Esophagus squamous epithelium (tissue), 5 donors: ENCODE measurements around the gene MXRA8. TPM values are rescaled to one million over a fixed set of nuclear protein-coding genes. Genes with fewer than 3 reads are reported as not detected.

Source experiments
- DNase-seq: peaks from one replicate; lab custom pipeline; 2025; lab: John Stamatoyannopoulos, UW
- H3K27ac ChIP-seq, 4 donors: fragments of 200-600 bp; sonication (generic); one replicate each; pipeline ENCODE4 v1.5.1; 2016 to 2019; ENCODE audit warnings: mild to moderate bottlenecking in 1 of 4
- H3K27me3 ChIP-seq, 4 donors: fragments of 200-600 bp; sonication (generic); 1 replicate in 3 of 4; 2 replicates in 1 of 4; pipeline versions ENCODE4 v1.5.1 to v1.6.0; 2017 to 2021; ENCODE audit warnings: antibody characterized with exemption in 1 of 4
- H3K36me3 ChIP-seq, 3 donors: fragments of 200-600 bp; sonication (generic); one replicate each; pipeline ENCODE4 v1.5.1; 2016 to 2019
- H3K4me1 ChIP-seq, 3 donors: fragments of 200-600 bp; sonication (generic); one replicate each; pipeline ENCODE4 v1.5.1; 2017 to 2019
- H3K4me3 ChIP-seq, 4 donors: fragments of 200-600 bp; sonication (generic); 1 replicate in 3 of 4; 2 replicates in 1 of 4; pipeline ENCODE4 v1.5.1; 2016 to 2019; ENCODE audit warnings: mild to moderate bottlenecking in 2 of 4, moderate library complexity in 1 of 4
- H3K9me3 ChIP-seq, 3 donors: fragments of 200-600 bp; sonication (generic); one replicate each; pipeline ENCODE4 v1.5.1; 2016 to 2019
- CTCF ChIP-seq, 6 experiments: fragments of 450-650 bp in 4 of 6; fragments of 200-600 bp in 2 of 6; sonication (generic) in 2 of 6; IDR thresholded peaks; one replicate each; pipeline ENCODE4 v1.5.1; 2016 to 2019; ENCODE audit warnings: antibody characterized with exemption in 6 of 6, mild to moderate bottlenecking in 4 of 6, moderate library complexity in 4 of 6
- POLR2A ChIP-seq, 4 donors: fragments of 450-650 bp; IDR thresholded peaks; one replicate each; pipeline ENCODE4 v1.6.1; 2017; ENCODE audit warnings: antibody characterized with exemption in 4 of 4, mild to moderate bottlenecking in 4 of 4, moderate library complexity in 3 of 4
- WGBS, 2 donors: methylation state at CpG; one replicate each; pipeline ENCODE4 v1.1.5; 2018; 5-methylcytosine and 5-hydroxymethylcytosine counted together
- intact Hi-C: fragments of 100-400 bp; cut with DNase I; formaldehyde crosslinking; loops from one replicate; pipeline ENCODE4 v1.15.0; 2022
- total RNA-seq, 4 donors: library from RNA; depleted of rRNA; stranded (reverse); fragments of >200 nt; gene quantifications; one replicate each; pipeline ENCODE4 v1.1.0, GENCODE V29; 2016
- donor health status: DM: yes; HTN: yes; CAD: no.

Gene MXRA8
- total RNA-seq, 4 donors from 2014 or later, result 0.45 to 33.8 (median 12.8) TPM

- intact Hi-C loops, result no loop called here
- H3K4me3 ChIP-seq, result no peak overlapping the region
- H3K27me3 ChIP-seq, result peaks cover 0 to 52% (median 0%) of the 10 kb centered on the region in 4 donors
- no peak for DNase-seq
- no peaks in the 10 kb centered on the region for H3K9me3 ChIP-seq
- H3K36me3 ChIP-seq, result no peaks in the 10 kb centered on the region
- TF ChIP-seq POLR2A (IDR thresholded peaks at IDR 0.05) (no peak), CTCF (IDR thresholded peaks at IDR 0.05) (no peak)
- peak overlapping the region in 3 of 4 donors; percentile 45 to 81 (median 76) for H3K27ac ChIP-seq
- peaks cover 17 to 60% (median 33%) of the 10 kb centered on the region in 3 donors for H3K4me1 ChIP-seq
- 39 to 70% methylated on average over 3 to 19 of the region's 35 CpGs for WGBS, 2 donors
Observed at GRCh38 chr1:1361233-1361981, 3.1 kb upstream of the MXRA8 start.

DNA sequence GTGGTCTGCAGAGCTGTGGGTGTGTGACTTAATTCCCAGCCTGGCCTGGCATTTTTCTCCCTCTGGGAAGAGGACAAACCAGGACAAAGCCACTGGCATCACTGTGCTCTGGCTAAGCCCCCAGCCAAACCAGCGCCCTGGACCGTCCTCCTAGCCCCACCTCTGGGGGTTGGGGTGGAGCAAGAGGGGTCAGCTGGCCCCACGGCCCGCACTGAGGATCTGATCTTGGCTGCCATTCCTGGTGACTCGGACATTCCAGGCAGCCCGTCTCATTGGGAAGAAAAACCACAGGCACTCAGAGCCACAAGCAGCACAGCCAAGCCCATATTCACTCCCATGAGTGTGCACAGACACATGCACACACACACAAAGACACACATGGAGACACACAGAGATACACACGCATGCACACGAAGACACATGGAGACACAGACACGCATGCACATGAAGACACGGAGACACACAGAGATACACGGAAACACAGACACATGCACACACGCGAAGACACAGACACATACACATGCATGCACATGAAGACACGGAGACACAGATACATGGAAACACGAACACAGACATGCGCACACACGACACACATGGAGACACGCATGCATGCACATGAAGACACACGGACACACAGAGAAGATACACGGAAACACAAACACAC, 2.3 kb upstream of the MXRA8 start:
- TF ChIP-seq POLR2A (IDR thresholded peaks at IDR 0.05), result no peak
- Histone ChIP-seq H3K36me3 (no peaks in the 10 kb centered on the region), H3K4me1 (peaks cover 23 to 67% (median 37%) of the 10 kb centered on the region in 3 donors), H3K4me3 (no peak overlapping the region), H3K27ac (peak overlapping the region; percentile 65 to 92 (median 85)), H3K27me3 (peaks cover 0 to 60% (median under 1%) of the 10 kb centered on the region in 4 donors), H3K9me3 (no peaks in the 10 kb centered on the region)
- intact Hi-C loops, result no loop called here
- WGBS, 2 donors, result 77 to 80% methylated on average over 14 of the region's 20 CpGs
- DNase-seq, result no peak

- TF ChIP-seq CTCF (IDR thresholded peaks at IDR 0.05) (no peak), POLR2A (IDR thresholded peaks at IDR 0.05) (no peak)
- Histone ChIP-seq H3K4me1 (peaks cover 31 to 75% (median 37%) of the 10 kb centered on the region in 3 donors), H3K36me3 (no peaks in the 10 kb centered on the region), H3K9me3 (no peaks in the 10 kb centered on the region), H3K27me3 (peaks cover 0 to 68% (median 4%) of the 10 kb centered on the region in 4 donors), H3K4me3 (peak overlapping the region in 1 of 4 donors; percentile 12), H3K27ac (peak overlapping the region; percentile 65 to 92 (median 85))
- no peak for DNase-seq
- intact Hi-C loops, result no loop called here
- WGBS, 2 donors, result 30 to 43% methylated on average over 6 to 7 of the region's 28 CpGs
Observed at GRCh38 chr1:1359664-1360468, 1.5 kb upstream of the MXRA8 start.

- Histone ChIP-seq H3K36me3 (peaks cover 0 to 3% (median 0%) of the 10 kb centered on the region in 3 donors), H3K27me3 (peaks cover 0 to 73% (median 6%) of the 10 kb centered on the region in 4 donors), H3K4me1 (peaks cover 35 to 81% (median 37%) of the 10 kb centered on the region in 3 donors), H3K4me3 (peak overlapping the region in 1 of 4 donors; percentile 61), H3K27ac (peak overlapping the region; percentile 65 to 92 (median 85)), H3K9me3 (no peaks in the 10 kb centered on the region)
- WGBS, 2 donors, result 80% methylated on average over 1 to 2 of the region's 6 CpGs
- intact Hi-C loops, result no loop called here
- DNase-seq, result no peak
- TF ChIP-seq POLR2A (IDR thresholded peaks at IDR 0.05) (no peak), CTCF (IDR thresholded peaks at IDR 0.05) (no peak)
Observed at GRCh38 chr1:1359308-1359663, 931 bp upstream of the MXRA8 start.

- Histone ChIP-seq H3K27ac (peak overlapping the region; percentile 65 to 92 (median 85)), H3K36me3 (peaks cover 0 to 10% (median 0%) of the 10 kb centered on the region in 3 donors), H3K9me3 (no peaks in the 10 kb centered on the region), H3K4me1 (peaks cover 47 to 94% (median 51%) of the 10 kb centered on the region in 3 donors), H3K4me3 (peak overlapping the region; percentile 16 to 61 (median 46)), H3K27me3 (peaks cover 0 to 87% (median 12%) of the 10 kb centered on the region in 4 donors)
- no peak for DNase-seq
- WGBS, 2 donors, result 6 to 20% methylated on average over 8 to 12 of the region's 18 CpGs
- TF ChIP-seq CTCF (IDR thresholded peaks at IDR 0.05), result no peak
- TF ChIP-seq POLR2A (IDR thresholded peaks at IDR 0.05), result no peak
- intact Hi-C loops, result no loop called here
Observed at GRCh38 chr1:1357871-1358432, 403 bp downstream of the MXRA8 start.
